PFSK-1 (cell line): ENCODE results near the gene GZMA.

Source experiments
- FOXP2 ChIP-seq: optimal IDR thresholded peaks from 2 replicates; pipeline ENCODE3; 2011; ENCODE audit warnings: borderline replicate concordance, control low read depth, inconsistent platforms; ENCODE audit not compliant: insufficient read depth; ENCODE audit errors: extremely low read length, extremely low read depth
- POLR2AphosphoS5 ChIP-seq: IDR thresholded peaks from 2 replicates; pipeline ENCODE4 v1.6.1; 2012; ENCODE audit warnings: low read depth, mild to moderate bottlenecking, control low read depth, low read length, moderate library complexity
- REST ChIP-seq, 2 experiments: IDR thresholded peaks; 2 replicates each; pipeline versions ENCODE4 v1.6.1 to v1.8.0; 2011 to 2012; ENCODE audit warnings: low read depth in 2 of 2, low read length in 2 of 2, control low read depth in 1 of 2, inconsistent platforms in 1 of 2, mild to moderate bottlenecking in 1 of 2, moderate library complexity in 1 of 2; ENCODE audit not compliant: insufficient read depth in 1 of 2
- SIN3A ChIP-seq: IDR thresholded peaks from 2 replicates; pipeline ENCODE4 v1.6.1; 2012; ENCODE audit warnings: mild to moderate bottlenecking, low read length, moderate library complexity, borderline replicate concordance; ENCODE audit not compliant: insufficient read depth
- TAF1 ChIP-seq: IDR thresholded peaks from 2 replicates; pipeline ENCODE4 v1.6.1; 2012; ENCODE audit warnings: low read length, control low read depth, borderline replicate concordance; ENCODE audit not compliant: insufficient read depth

The GZMA gene

GRCh38 chr5:55114061-55114460, 11.6 kb downstream of the GZMA start:
- TF ChIP-seq FOXP2 (no peak), SIN3A (no peak), POLR2AphosphoS5 (no peak), TAF1 (no peak), REST (IDR thresholded peaks at IDR 0.05; ENCODE audit: insufficient read depth in 1 of 2, low read depth in 2 of 2, low read length in 2 of 2) (no peak)

- TF ChIP-seq TAF1, result no peak
- TF ChIP-seq FOXP2, result no peak
- TF ChIP-seq POLR2AphosphoS5, result no peak
- no peak for TF ChIP-seq SIN3A
- no peak for TF ChIP-seq REST (IDR thresholded peaks at IDR 0.05; ENCODE audit: insufficient read depth in 1 of 2, low read depth in 2 of 2, low read length in 2 of 2)
Observed at GRCh38 chr5:55123365-55123764, 20.9 kb downstream of the GZMA start.

GRCh38 chr5:55134053-55134722, 31.7 kb downstream of the GZMA start:
- no peak for TF ChIP-seq REST (IDR thresholded peaks at IDR 0.05; ENCODE audit: insufficient read depth in 1 of 2, low read depth in 2 of 2, low read length in 2 of 2)
- TF ChIP-seq TAF1, result no peak

- TF ChIP-seq FOXP2 (no peak), POLR2AphosphoS5 (no peak), REST (IDR thresholded peaks at IDR 0.05; ENCODE audit: insufficient read depth in 1 of 2, low read depth in 2 of 2, low read length in 2 of 2) (no peak), SIN3A (no peak), TAF1 (no peak)
Observed at GRCh38 chr5:55136521-55136920, 34.1 kb downstream of the GZMA start.

GRCh38 chr5:55140908-55141665, 38.6 kb downstream of the GZMA start:
- TF ChIP-seq TAF1, result no peak
